Epithelial cell of esophagus (primary cell): Measurements from ENCODE around the gene GALNT17.
"Not testable (repeated sequence)": the region's sequence is repeated elsewhere in the genome, so short reads cannot be mapped to it uniquely, and the experiment has no call there.

ENCODE experiments used
- DNase-seq: peaks from one replicate; pipeline ENCODE4 v3.0.0; 2010; ENCODE audit warnings: low read depth
- H3K4me3 ChIP-seq: 2 replicates; pipeline ENCODE4 v1.5.1; 2011; ENCODE audit warnings: mild to moderate bottlenecking, low read length, control low read depth
- TF ChIP-seq, protein P1 (sequence below): IDR thresholded peaks from 2 replicates; pipeline ENCODE4 v1.5.1; 2011; ENCODE audit warnings: low read depth, mild to moderate bottlenecking, low read length, control low read depth, inconsistent platforms; ENCODE audit not compliant: insufficient read depth; ENCODE audit errors: missing control alignments

Gene GALNT17

DNA sequence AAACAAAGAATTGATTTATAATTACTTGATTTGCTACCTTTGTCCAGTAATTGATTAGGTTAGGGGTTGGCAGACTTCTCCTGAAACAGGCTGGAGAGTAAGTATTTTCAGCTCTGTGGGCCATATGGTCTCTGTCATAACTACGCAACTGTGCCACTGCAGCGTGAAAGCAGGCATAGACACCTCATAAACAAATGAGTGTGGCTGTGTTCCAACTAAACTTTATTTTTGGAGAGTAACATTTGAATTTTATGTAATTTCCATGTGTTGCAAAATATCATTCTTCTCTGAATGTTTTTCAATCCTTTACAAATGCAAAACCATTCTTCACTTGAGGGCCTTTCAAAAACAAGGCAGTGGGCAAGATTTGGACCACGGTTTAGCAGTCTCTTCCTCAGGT, 76.9 kb downstream of the GALNT17 start:
- no peak for DNase-seq
- no peak overlapping the region for H3K4me3 ChIP-seq
- TF ChIP-seq, protein P1, sequence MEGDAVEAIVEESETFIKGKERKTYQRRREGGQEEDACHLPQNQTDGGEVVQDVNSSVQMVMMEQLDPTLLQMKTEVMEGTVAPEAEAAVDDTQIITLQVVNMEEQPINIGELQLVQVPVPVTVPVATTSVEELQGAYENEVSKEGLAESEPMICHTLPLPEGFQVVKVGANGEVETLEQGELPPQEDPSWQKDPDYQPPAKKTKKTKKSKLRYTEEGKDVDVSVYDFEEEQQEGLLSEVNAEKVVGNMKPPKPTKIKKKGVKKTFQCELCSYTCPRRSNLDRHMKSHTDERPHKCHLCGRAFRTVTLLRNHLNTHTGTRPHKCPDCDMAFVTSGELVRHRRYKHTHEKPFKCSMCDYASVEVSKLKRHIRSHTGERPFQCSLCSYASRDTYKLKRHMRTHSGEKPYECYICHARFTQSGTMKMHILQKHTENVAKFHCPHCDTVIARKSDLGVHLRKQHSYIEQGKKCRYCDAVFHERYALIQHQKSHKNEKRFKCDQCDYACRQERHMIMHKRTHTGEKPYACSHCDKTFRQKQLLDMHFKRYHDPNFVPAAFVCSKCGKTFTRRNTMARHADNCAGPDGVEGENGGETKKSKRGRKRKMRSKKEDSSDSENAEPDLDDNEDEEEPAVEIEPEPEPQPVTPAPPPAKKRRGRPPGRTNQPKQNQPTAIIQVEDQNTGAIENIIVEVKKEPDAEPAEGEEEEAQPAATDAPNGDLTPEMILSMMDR = no peak

DNA sequence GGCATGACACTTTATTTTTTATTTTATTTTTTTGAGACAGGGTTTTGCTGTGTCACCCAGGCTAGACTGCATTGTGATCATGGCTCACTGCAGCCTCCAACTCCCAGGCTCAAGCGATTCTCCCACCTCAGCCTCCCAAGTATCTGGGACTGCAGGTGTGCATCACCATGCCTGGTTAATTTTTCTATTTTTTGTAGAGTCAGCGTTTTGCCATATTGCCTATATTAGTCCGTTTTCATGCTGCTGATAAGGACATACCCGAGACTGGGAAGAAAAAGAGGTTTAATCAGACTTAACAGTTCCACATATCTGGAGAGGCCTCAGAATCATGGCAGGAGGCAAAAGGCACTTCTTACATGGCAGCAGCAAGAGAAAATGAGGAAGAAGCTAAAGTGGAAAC, 77.5 kb downstream of the GALNT17 start:
- H3K4me3 ChIP-seq, DNase-seq: not testable (repeated sequence)

- no peak overlapping the region for H3K4me3 ChIP-seq
- DNase-seq = no peak
- TF ChIP-seq, protein P1 = no peak
These were observed 78.3 kb downstream of the GALNT17 start for GRCh38 chr7:71210220-71210619.

GRCh38 chr7:71212433-71212832, 80.5 kb downstream of the GALNT17 start:
- not testable (repeated sequence) for H3K4me3 ChIP-seq, DNase-seq

DNA sequence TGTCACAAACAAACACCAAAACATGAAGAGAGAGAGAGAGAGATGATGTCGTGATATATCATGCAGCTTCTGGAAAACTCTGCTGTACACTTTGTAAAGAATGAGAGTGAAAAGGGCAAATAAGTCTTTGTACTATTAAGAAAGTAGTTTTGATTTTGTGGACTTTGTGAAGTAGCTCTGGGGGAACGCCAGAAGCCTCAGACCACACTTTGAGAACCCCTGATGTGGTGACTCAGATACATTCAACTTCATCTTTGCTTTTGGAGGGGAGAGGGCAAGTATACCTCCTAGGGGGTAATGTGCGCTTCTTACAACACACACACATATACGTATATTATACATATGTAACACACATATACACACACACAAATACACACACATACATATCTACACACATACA, 84.3 kb downstream of the GALNT17 start:
- TF ChIP-seq, protein P1 = no peak
- no peak for DNase-seq
- no peak overlapping the region for H3K4me3 ChIP-seq

DNA sequence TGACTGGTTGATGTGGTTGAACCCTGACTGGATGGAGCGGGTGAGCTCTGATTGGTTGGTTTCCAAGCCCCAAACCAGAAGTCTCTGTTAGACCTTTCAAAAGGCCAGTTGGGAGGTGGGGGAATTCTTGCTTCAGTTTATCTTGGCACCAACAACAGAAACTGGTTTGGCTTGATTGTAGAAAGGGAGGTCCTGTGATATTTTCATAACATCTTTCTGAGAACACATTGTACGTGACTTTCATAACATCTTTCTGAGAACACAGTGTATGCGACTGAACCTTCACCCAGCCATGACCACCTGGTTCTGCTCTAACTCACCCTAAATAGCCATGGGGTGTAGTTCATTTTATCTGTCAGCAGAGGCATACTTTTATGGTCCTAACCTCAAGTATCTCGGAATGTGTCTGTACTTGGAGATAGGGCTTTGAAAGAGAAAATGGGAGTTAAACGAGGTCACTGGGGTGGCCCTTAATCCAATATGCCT, 88.3 kb downstream of the GALNT17 start:
- DNase-seq = no peak
- TF ChIP-seq, protein P1 = no peak
- H3K4me3 ChIP-seq = no peak overlapping the region

- TF ChIP-seq, protein P1 = no peak
- DNase-seq = no peak
- no peak overlapping the region for H3K4me3 ChIP-seq
These were observed 89.1 kb downstream of the GALNT17 start for GRCh38 chr7:71221049-71221448.

GRCh38 chr7:71221549-71221948, 89.6 kb downstream of the GALNT17 start:
- no peak overlapping the region for H3K4me3 ChIP-seq
- no peak for DNase-seq
- TF ChIP-seq, protein P1 = no peak
